ENCODE measurements around the gene ASTN2.

- TF ChIP-seq CTCF (IDR thresholded peaks at IDR 0.05; ENCODE audit: low read length) (no peak), EZH2 (optimal IDR thresholded peaks at IDR 0.05; ENCODE audit: low read depth, low read length) (no peak)
These were observed 38.9 kb downstream of the ASTN2 start for GRCh38 chr9:117375956-117376355.

Data from MM.1S (cell line).